Endodermal cell (in vitro differentiated cells): ENCODE data around the gene UGT1A7. TPM values are rescaled to one million over a fixed set of nuclear protein-coding genes. Genes with fewer than 3 reads are reported as not detected.

Source experiments
- DNase-seq: peaks from one replicate; pipeline ENCODE4 v3.0.0-alpha.2; 2017
- H3K27ac ChIP-seq: 2 replicates; pipeline ENCODE4 v1.5.1; 2013; ENCODE audit warnings: mild to moderate bottlenecking, low read depth, low read length, moderate library complexity
- H3K27me3 ChIP-seq: 2 replicates; pipeline ENCODE4 v1.6.1; 2013; ENCODE audit warnings: mild to moderate bottlenecking, low read length, moderate library complexity; ENCODE audit not compliant: insufficient read depth, control insufficient read depth, poor library complexity, severe bottlenecking
- H3K36me3 ChIP-seq: 2 replicates; pipeline ENCODE4 v1.7.0; 2013; ENCODE audit warnings: mild to moderate bottlenecking, low read length, moderate library complexity; ENCODE audit not compliant: control insufficient read depth, insufficient read depth
- H3K4me1 ChIP-seq: one replicate; pipeline ENCODE4 v1.7.0; 2013; ENCODE audit warnings: low read length; ENCODE audit not compliant: control insufficient read depth, insufficient read depth
- H3K4me3 ChIP-seq: 2 replicates; pipeline ENCODE4 v1.5.1; 2013; ENCODE audit warnings: mild to moderate bottlenecking, low read length, moderate library complexity
- H3K9ac ChIP-seq: 2 replicates; pipeline ENCODE4 v1.6.1; 2013; ENCODE audit warnings: mild to moderate bottlenecking, low read length, moderate library complexity; ENCODE audit not compliant: poor library complexity, severe bottlenecking; ENCODE audit errors: extremely low read depth
- H3K9me3 ChIP-seq: 2 replicates; pipeline ENCODE4 v1.6.1; 2013; ENCODE audit warnings: mild to moderate bottlenecking, low read length, moderate library complexity; ENCODE audit not compliant: control insufficient read depth
- H3K27ac Mint-ChIP-seq: 2 replicates; pipeline ENCODE4 v1.8.0; 2020; ENCODE audit warnings: mixed read lengths
- H3K27me3 Mint-ChIP-seq: 2 replicates; pipeline ENCODE4 v1.8.0; 2021; ENCODE audit warnings: mild to moderate bottlenecking, mixed read lengths; ENCODE audit not compliant: insufficient read depth
- H3K36me3 Mint-ChIP-seq: 2 replicates; pipeline ENCODE4 v1.8.0; 2020; ENCODE audit warnings: low read depth, mixed read lengths
- H3K4me1 Mint-ChIP-seq: 2 replicates; pipeline ENCODE4 v1.8.0; 2020; ENCODE audit warnings: mixed read lengths
- H3K4me3 Mint-ChIP-seq: 2 replicates; pipeline ENCODE4 v1.8.0; 2020; ENCODE audit warnings: mild to moderate bottlenecking, moderate library complexity, mixed read lengths
- H3K9me3 Mint-ChIP-seq: 2 replicates; pipeline ENCODE4 v1.8.0; 2020; ENCODE audit warnings: mild to moderate bottlenecking, mixed read lengths
- WGBS, 2 experiments: methylation state at CpG; one replicate each; pipeline versions ENCODE4 v1.1.5 to v1.1.7; 2013; ENCODE audit warnings: missing lambda C conversion rate in 2 of 2, mixed read lengths in 1 of 2; ENCODE audit not compliant: insufficient coverage in 1 of 2, insufficient read length in 1 of 2; 5-methylcytosine and 5-hydroxymethylcytosine counted together
- total RNA-seq, 2 donors: library from RNA; stranded (reverse); fragmentation: NEBNext Ultra II Directional in 1 of 2; extraction: Animal tissue kit (Norgen Biotek cat#: 25700) in 1 of 2; gene quantifications; 2 replicates in 1 of 2; 3 replicates in 1 of 2; pipeline ENCODE4 v1.2.1, GENCODE V29; 2021
- TF ChIP-seq, protein P1 (sequence below): fragments of 200-600 bp; sonication (generic); conservative IDR thresholded peaks from 2 replicates; pipeline ENCODE4 v1.5.0; 2021; ENCODE audit warnings: antibody characterized with exemption, mild to moderate bottlenecking

Gene UGT1A7
- total RNA-seq, 2 donors from 2014 or later, result not detected

DNA sequence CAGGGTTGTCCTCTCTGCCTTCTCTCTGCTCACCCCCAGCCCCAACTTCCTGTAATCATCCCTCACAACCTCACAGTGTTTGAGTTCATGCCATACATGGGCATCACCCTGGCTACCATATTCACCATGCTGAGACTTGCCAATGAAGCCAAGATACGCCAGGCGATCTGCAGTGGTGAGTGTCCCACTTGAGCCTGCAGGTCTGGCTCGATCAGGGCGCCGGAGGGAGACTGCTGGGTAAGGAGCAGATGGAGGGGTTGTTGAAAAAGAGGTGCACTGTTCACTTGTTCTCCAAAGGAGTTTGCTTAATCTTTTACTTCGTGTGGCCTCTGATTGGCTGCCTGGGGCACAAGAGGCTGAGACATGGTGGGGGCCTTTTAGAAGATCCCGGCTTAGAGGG is 111.0 kb downstream of the UGT1A7 start:
- TF ChIP-seq, protein P1, sequence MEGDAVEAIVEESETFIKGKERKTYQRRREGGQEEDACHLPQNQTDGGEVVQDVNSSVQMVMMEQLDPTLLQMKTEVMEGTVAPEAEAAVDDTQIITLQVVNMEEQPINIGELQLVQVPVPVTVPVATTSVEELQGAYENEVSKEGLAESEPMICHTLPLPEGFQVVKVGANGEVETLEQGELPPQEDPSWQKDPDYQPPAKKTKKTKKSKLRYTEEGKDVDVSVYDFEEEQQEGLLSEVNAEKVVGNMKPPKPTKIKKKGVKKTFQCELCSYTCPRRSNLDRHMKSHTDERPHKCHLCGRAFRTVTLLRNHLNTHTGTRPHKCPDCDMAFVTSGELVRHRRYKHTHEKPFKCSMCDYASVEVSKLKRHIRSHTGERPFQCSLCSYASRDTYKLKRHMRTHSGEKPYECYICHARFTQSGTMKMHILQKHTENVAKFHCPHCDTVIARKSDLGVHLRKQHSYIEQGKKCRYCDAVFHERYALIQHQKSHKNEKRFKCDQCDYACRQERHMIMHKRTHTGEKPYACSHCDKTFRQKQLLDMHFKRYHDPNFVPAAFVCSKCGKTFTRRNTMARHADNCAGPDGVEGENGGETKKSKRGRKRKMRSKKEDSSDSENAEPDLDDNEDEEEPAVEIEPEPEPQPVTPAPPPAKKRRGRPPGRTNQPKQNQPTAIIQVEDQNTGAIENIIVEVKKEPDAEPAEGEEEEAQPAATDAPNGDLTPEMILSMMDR, result no peak
- DNase-seq, result no peak
- no peaks in the 10 kb centered on the region for H3K36me3 Mint-ChIP-seq

DNA sequence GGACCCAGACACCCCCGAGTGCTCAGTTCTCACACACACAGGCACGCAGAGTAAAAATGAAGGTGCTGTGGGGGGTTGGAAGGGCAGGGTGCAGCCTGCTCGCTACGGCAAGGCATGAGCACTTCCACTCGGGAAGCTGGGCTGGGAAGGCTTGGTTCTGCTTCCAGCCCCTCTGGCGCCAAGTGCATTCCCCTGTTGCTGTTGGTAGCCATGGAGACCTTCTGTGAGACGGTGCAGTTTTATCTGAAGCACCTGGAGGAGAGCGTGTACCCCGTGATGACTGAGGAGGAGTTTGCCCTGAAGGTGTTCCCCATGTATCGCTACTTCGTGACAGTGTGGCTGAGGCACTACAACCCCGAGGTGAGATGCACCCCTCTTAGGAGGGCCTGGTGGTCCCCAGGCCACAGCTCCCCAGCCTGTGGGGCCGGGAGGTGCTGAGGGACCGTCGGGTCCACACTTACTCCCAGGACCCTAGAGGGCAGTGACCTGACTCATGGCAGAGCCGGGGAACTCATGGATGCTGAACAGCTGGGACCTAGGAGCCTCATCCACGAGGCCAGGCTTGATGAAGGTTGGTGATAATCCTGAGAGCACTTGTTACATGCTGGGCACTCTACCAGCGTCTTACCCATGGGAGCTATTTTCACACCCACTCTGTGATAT is 111.9 kb downstream of the UGT1A7 start:
- no peak overlapping the region for H3K27ac Mint-ChIP-seq
- Histone ChIP-seq H3K4me1 (no peaks in the 10 kb centered on the region), H3K9me3 (no peaks in the 10 kb centered on the region), H3K27ac (no peak overlapping the region), H3K36me3 (no peaks in the 10 kb centered on the region), H3K27me3 (no peaks in the 10 kb centered on the region), H3K9ac (no peak overlapping the region), H3K4me3 (no peak overlapping the region)
- H3K4me3 Mint-ChIP-seq, result no peak overlapping the region
- no peak for DNase-seq
- no peaks in the 10 kb centered on the region for H3K4me1 Mint-ChIP-seq
- H3K36me3 Mint-ChIP-seq, result no peaks in the 10 kb centered on the region
- peaks cover 2% of the 10 kb centered on the region for H3K27me3 Mint-ChIP-seq
- TF ChIP-seq, protein P1, result no peak
- 93 to 96% methylated on average over 15 to 18 of the region's 18 CpGs for WGBS, 2 experiments
- no peaks in the 10 kb centered on the region for H3K9me3 Mint-ChIP-seq

More for the DNA sequence above, 111.0 kb downstream of the UGT1A7 start:
- H3K9me3 ChIP-seq, result no peaks in the 10 kb centered on the region
- no peaks in the 10 kb centered on the region for H3K36me3 ChIP-seq
- H3K27me3 ChIP-seq, result no peaks in the 10 kb centered on the region
- Mint-ChIP-seq H3K4me1 (no peaks in the 10 kb centered on the region), H3K27me3 (no peaks in the 10 kb centered on the region), H3K9me3 (no peaks in the 10 kb centered on the region), H3K27ac (no peak overlapping the region), H3K4me3 (no peak overlapping the region)
- H3K4me3 ChIP-seq, result no peak overlapping the region
- 90 to 95% methylated on average over 7 of the region's 7 CpGs for WGBS, 2 experiments
- H3K4me1 ChIP-seq, result no peaks in the 10 kb centered on the region
- no peak overlapping the region for H3K27ac ChIP-seq
- H3K9ac ChIP-seq, result no peak overlapping the region

DNA sequence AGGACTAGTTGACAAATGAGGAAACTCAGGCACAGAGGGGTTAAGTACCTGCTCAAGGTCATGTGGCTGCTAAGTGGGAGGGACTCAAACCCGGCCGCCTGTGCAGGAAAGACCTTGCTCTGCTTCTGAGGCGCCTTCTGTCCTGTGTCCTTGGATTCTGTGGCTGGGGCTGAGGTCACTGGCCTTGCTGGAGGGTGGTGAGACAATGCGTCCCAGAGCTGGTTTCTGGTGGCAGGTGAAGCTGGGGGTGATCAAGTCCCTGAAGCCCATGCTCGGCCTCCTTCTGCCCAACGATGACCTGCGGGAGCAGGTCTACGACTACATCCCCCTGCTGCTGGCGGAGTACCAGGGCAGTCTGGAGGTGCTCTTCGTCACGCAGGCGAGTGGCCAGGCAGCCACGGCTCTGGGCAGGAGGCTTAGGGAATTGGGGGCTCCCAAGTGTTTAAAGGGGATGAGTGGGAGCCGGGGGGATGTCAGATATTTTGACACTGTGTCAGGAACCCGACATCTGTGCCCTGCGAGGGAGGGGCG is 112.5 kb downstream of the UGT1A7 start:
- no peaks in the 10 kb centered on the region for H3K36me3 Mint-ChIP-seq
- Histone ChIP-seq H3K36me3 (no peaks in the 10 kb centered on the region), H3K4me3 (no peak overlapping the region), H3K9ac (no peak overlapping the region), H3K27ac (no peak overlapping the region), H3K9me3 (no peaks in the 10 kb centered on the region), H3K4me1 (no peaks in the 10 kb centered on the region), H3K27me3 (no peaks in the 10 kb centered on the region)
- WGBS, 2 experiments, result 92 to 93% methylated on average over 7 to 17 of the region's 17 CpGs
- peak; percentile 40 for DNase-seq
- TF ChIP-seq, protein P1, result no peak
- H3K4me1 Mint-ChIP-seq, result no peaks in the 10 kb centered on the region
- no peak overlapping the region for H3K27ac Mint-ChIP-seq
- H3K27me3 Mint-ChIP-seq, result peaks cover 2% of the 10 kb centered on the region
- H3K4me3 Mint-ChIP-seq, result no peak overlapping the region
- H3K9me3 Mint-ChIP-seq, result no peaks in the 10 kb centered on the region
